OCI-LY1 (cell line): Measurements from ENCODE around the gene PTPRT.

Experiments
- EZH2 ChIP-seq: fragments of 200-600 bp; sonication (generic), shearing (Covaris generic); IDR thresholded peaks from 2 replicates; pipeline ENCODE4 v1.8.0; 2017; ENCODE audit warnings: borderline replicate concordance, mixed run types, mild to moderate bottlenecking, antibody characterized with exemption, low read length, moderate library complexity, mixed read lengths
- TF ChIP-seq, protein P1 (sequence below): fragments of 200-600 bp; sonication (generic), shearing (Covaris generic); IDR thresholded peaks from 2 replicates; pipeline ENCODE4 v1.5.1; 2017; ENCODE audit warnings: mild to moderate bottlenecking, antibody characterized with exemption, low read length, moderate library complexity, mixed read lengths

DNA sequence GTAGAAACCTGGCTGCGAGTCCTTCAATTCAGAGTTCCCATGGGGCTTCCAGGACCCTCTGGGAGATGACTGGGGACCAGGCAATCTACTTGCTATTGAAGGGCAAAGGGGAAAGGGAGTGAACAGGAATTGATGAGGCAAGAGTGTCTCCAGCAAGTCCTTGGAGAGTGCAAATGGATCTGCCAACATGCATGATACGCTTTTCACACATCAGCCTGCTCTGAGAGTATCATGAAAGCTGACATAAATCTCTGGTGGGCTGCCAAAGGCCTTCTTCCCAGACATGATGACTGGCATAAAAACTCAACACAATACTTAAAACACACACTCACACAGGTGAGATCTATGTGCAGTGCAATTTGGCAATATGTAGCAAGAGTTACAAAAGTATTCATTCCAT, 759.1 kb downstream of the PTPRT start:
- TF ChIP-seq, protein P1, sequence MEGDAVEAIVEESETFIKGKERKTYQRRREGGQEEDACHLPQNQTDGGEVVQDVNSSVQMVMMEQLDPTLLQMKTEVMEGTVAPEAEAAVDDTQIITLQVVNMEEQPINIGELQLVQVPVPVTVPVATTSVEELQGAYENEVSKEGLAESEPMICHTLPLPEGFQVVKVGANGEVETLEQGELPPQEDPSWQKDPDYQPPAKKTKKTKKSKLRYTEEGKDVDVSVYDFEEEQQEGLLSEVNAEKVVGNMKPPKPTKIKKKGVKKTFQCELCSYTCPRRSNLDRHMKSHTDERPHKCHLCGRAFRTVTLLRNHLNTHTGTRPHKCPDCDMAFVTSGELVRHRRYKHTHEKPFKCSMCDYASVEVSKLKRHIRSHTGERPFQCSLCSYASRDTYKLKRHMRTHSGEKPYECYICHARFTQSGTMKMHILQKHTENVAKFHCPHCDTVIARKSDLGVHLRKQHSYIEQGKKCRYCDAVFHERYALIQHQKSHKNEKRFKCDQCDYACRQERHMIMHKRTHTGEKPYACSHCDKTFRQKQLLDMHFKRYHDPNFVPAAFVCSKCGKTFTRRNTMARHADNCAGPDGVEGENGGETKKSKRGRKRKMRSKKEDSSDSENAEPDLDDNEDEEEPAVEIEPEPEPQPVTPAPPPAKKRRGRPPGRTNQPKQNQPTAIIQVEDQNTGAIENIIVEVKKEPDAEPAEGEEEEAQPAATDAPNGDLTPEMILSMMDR: no peak
- no peak for TF ChIP-seq EZH2
